C4-2B (cell line): ENCODE data around the gene DGKI.

Experiments used
- ZFX ChIP-seq: fragments of 450-650 bp; IDR thresholded peaks from 2 replicates; pipeline ENCODE4 v1.6.1; 2017
- TF ChIP-seq, protein P1 (sequence below): fragments of 450-650 bp; conservative IDR thresholded peaks from 2 replicates; pipeline ENCODE4 v1.5.1; 2017; ENCODE audit warnings: mild to moderate bottlenecking

GRCh38 chr7:137689761-137690160, 157.0 kb downstream of the DGKI start:
- TF ChIP-seq, protein P1, sequence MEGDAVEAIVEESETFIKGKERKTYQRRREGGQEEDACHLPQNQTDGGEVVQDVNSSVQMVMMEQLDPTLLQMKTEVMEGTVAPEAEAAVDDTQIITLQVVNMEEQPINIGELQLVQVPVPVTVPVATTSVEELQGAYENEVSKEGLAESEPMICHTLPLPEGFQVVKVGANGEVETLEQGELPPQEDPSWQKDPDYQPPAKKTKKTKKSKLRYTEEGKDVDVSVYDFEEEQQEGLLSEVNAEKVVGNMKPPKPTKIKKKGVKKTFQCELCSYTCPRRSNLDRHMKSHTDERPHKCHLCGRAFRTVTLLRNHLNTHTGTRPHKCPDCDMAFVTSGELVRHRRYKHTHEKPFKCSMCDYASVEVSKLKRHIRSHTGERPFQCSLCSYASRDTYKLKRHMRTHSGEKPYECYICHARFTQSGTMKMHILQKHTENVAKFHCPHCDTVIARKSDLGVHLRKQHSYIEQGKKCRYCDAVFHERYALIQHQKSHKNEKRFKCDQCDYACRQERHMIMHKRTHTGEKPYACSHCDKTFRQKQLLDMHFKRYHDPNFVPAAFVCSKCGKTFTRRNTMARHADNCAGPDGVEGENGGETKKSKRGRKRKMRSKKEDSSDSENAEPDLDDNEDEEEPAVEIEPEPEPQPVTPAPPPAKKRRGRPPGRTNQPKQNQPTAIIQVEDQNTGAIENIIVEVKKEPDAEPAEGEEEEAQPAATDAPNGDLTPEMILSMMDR = no peak
- TF ChIP-seq ZFX = no peak
